ENCODE data around the gene RAB34. TPM values are rescaled to one million over a fixed set of nuclear protein-coding genes. Genes with fewer than 3 reads are reported as not detected.
A peak's percentile ranks its signal among the peaks of the same experiment; 100 is the strongest.

Gene RAB34
- total and polyA plus RNA-seq, 9 of the 15 experiments (the other 6 are each of a cell fraction or from before 2014, with no cell fraction given), result 0.07 to 3.8 (median 0.46) TPM; not detected in 1

- TF ChIP-seq MAZ (CRISPR knock-in tag; conservative IDR thresholded peaks at IDR 0.05 in 1 of 2, IDR thresholded peaks at IDR 0.05 in 1 of 2) (peak in 1 of 2 experiments; percentile 31; a peak in 2 of 4 replicates), ZNF644 (tag; IDR thresholded peaks at IDR 0.05; ENCODE audit: low read depth) (0 out of 2 replicates have a peak, but pooled peaks have one; percentile 54), ZNF23 (CRISPR knock-in tag; IDR thresholded peaks at IDR 0.05) (peak; percentile 70; the same call in 1 of the 2 replicates), CCNT2 (IDR thresholded peaks at IDR 0.05; ENCODE audit: borderline replicate concordance, extremely low read depth, insufficient read length, low read depth, low read length) (peak; percentile 47), ZNF592 (IDR thresholded peaks at IDR 0.05) (0 out of 2 replicates have a peak, but pooled peaks have one; percentile 35), DPF2 (IDR thresholded peaks at IDR 0.05) (peak; percentile 42; the same call in 1 of the 2 replicates), YY1 (IDR thresholded peaks at IDR 0.05; ENCODE audit: borderline replicate concordance in 1 of 3, control insufficient read depth in 1 of 3, extremely low read depth in 1 of 3, insufficient read depth in 3 of 3, insufficient read length in 1 of 3, insufficient replicate concordance in 2 of 3, low read depth in 1 of 3, low read length in 2 of 3) (peak in 1 of 3 experiments; percentile 22), ZBTB7A (IDR thresholded peaks at IDR 0.05; ENCODE audit: borderline replicate concordance, control insufficient read depth, low read depth, low read length) (peak; percentile 32; the same call in 1 of the 2 replicates), FOXP4 (CRISPR knock-in tag; IDR thresholded peaks at IDR 0.05; ENCODE audit: borderline replicate concordance) (no peak), RFX1 (IDR thresholded peaks at IDR 0.05) (peak; percentile 98), FIP1L1 (IDR thresholded peaks at IDR 0.05; ENCODE audit: low read depth, low read length, poor library complexity, severe bottlenecking) (no peak), L3MBTL2 (IDR thresholded peaks at IDR 0.05) (peak; percentile 48; the same call in 1 of the 2 replicates), VEZF1 (CRISPR knock-in tag; IDR thresholded peaks at IDR 0.05) (peak; percentile 81), EP300 (IDR thresholded peaks at IDR 0.05; ENCODE audit: low read length) (peak; percentile 52), BHLHE40 (IDR thresholded peaks at IDR 0.05; ENCODE audit: low read length) (peak; percentile 43; the same call in 1 of the 2 replicates), GATA2 (CRISPR knock-in tag; IDR thresholded peaks at IDR 0.05) (peak; percentile 60; the same call in 1 of the 2 replicates)
Measured at GRCh38 chr17:28741358-28742349, 24.0 kb upstream of the RAB34 start (continued).
